Activated T-helper 9 cell treated with anti-CD3 and anti-CD28 coated beads, Interleukin-2, amount 50 U/mL, for 16 hours (primary cell): ENCODE data around the gene CLASP1.
"Not testable (repeated sequence)": the region's sequence is repeated elsewhere in the genome, so short reads cannot be mapped to it uniquely, and the experiment has no call there.

ENCODE experiments used
- DNase-seq: peaks from one replicate; pipeline ENCODE4 v3.0.0-alpha.2; 2020; ENCODE audit warnings: low read depth

Gene CLASP1

DNA sequence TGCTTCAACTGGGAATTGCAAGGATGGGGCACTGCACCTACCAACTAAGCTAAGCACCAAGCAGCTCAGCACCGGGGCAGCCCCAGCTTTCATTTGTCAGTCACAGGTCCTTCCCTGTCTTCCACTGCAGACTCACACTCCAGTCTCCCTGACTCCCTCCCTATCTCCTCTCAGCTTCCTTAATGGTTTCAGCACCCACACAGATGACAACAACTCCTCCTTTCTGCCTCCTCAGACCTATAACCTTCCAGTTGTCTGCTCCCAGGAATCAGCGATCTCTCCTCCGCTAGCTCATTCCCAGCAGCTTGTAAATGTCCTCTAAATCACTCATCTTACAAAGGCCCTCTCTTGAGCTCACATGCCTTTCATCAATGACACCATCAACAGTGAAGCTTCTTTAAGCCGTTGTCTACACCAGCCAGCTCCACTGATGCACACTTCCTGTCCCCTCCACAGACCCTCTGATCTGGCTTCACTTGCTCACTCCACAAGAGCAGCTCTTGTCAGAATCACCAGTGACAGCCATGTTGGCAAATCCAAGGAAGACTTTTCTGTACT is 32.1 kb downstream of the CLASP1 start:
- DNase-seq: no peak

DNA sequence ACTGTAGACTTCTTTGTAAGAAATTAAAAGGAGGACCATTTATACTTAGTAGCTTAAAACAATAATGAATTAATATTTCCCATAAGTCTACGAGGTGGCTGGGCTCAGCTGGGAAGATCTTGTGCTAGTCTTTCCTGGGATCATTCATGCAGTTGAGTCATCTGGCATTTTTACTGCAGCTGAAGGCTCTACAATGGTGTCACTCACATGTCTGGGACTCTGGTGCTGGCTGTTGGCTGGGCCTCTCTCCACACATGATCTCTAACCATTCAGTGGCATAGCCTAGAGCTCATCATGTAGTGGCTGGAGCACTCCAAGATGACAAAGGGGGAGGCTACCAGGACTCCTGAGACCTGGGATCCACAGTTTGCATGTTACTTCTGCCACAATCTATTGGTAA is 35.5 kb downstream of the CLASP1 start:
- no peak for DNase-seq

- DNase-seq: no peak
Measured at GRCh38 chr2:121613152-121613551, 36.1 kb downstream of the CLASP1 start.

GRCh38 chr2:121611730-121612705 is 37.2 kb downstream of the CLASP1 start:
- no peak for DNase-seq

DNA sequence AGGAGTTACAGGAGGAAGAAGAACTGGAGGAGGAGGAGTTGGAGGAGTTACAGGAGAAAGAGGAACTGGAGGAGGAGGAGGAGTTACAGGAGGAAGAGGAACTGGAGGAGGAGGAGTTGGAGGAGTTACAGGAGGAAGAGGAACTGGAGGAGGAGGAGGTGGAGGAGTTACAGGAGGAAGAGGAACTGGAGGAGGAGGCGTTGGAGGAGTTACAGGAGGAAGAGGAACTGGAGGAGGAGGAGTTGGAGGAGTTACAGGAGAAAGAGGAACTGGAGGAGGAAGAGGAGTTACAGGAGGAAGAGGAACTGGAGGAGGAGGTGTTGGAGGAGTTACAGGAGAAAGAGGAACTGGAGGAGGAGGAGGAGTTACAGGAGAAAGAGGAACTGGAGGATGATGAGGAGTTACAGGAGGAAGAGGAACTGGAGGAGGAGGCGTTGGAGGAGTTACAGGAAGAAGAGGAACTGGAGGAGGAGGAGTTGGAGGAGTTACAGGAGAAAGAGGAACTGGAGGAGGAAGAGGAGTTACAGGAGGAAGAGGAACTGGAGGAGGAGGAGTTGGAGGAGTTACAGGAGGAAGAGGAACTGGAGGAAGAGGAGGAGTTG is 38.1 kb downstream of the CLASP1 start:
- not testable (repeated sequence) for DNase-seq

GRCh38 chr2:121610487-121610874 is 38.8 kb downstream of the CLASP1 start:
- DNase-seq: not testable (repeated sequence)

GRCh38 chr2:121608967-121609366 is 40.3 kb downstream of the CLASP1 start:
- DNase-seq: no peak

GRCh38 chr2:121608367-121608766 is 40.9 kb downstream of the CLASP1 start:
- no peak for DNase-seq

- DNase-seq: no peak
Measured at GRCh38 chr2:121605820-121606733, 43.2 kb downstream of the CLASP1 start.

DNA sequence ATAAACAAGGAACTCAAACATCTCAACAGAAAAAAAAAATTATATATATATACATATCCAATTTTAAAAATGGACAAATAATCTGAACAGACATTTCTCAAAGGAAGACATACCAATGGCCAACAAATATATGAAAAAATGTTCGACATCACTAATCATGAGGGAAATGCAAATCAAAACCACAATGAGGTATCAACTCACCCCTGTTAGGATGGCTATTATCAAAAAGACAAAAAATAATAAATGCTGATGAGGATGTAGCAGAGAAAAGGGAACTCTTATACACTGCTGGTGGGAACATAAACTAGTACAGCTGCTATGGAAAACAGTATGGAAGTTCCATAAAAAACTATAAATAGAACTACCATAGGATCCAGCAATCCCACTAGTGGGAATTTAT is 46.1 kb downstream of the CLASP1 start:
- DNase-seq: no peak

DNA sequence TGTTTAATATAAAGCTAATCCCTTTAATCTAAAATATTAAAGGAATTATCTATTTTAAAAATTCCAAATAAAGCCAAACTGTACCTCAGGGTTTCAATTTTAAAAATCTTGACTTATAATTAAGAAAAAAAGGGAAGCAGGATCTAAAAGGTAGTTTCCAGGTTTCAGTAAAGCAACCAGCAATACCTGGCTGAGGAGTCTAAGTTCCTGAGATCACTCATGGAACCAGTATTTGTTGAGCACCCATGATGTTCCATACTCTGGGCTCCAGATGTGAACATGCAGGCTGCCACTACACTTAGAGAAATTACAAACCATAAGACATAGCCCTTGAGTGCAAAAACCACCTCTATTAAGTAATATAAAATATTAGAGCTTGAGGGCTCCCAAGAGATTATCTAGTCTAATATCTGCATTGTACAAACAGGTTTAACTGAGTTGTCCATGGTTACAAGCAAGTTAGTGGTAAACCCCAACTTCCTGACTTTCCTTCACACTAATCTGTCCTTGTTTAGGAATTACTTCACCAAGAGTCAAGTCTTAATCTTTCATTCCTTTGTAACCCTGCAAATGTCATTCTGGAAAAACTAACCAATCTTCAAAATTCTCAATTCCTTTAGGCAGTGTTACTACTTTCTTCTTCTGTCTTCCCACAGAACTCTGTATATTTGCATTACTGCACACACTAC is 49.2 kb downstream of the CLASP1 start:
- DNase-seq: no peak

DNA sequence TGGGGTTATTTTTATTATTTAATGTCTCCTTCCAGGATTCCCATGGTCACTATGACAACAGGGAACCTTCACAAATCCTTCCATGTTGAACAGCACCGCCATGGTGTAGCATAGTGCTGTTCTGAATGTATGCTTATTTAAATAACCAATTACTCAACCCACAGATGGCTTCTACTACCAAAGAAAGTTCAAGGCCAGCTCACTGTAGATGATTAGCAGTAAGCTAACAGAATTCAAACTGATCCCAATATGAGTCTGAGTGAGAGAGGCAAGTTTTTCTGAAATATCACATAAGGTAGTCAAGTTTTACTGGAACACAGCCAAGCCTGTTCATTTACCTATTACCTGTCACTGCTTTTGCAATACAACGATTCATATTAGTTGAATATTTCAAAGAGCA is 51.2 kb downstream of the CLASP1 start:
- no peak for DNase-seq

DNA sequence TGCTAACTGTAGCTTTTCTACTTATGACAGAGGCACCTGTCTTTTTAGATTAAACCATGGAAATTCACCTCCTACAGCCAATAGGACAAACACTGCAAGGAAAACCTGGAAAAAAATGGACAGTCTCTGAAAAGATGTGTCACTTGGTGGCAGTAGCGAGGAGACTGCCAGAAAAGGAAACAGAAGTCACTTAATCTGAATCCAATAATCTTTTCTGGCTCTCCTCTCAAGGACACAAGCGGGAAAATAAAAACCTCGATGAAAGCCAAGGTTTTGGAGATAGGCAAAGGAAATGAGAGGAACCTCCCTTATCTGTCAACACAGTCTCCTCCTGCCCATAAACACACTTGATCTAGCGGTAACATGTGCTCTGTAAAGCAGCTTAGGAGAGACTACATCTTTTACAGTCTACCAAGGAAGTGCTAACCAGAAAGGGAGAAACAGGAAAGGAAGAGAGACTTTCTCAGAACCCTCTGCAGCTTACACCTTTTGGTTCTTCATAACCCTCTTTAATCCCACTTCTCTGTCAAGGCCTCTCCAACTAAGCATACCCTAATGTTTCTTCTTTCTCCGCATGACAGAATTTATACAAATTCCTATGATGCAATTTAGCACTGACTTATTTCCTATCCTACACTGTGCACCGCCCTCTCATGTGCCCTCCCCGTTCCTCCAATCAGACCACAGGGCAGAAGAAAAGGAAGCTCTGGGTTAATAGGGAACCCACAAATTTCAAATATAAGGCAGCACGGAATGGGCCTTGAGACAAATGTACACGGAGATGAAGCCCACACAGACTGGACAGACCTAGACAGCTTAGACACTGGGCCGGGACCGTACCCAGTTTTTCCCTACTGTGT is 52.8 kb downstream of the CLASP1 start:
- DNase-seq: no peak

- DNase-seq: no peak
Measured at GRCh38 chr2:121595012-121595891, 54.0 kb downstream of the CLASP1 start.

DNA sequence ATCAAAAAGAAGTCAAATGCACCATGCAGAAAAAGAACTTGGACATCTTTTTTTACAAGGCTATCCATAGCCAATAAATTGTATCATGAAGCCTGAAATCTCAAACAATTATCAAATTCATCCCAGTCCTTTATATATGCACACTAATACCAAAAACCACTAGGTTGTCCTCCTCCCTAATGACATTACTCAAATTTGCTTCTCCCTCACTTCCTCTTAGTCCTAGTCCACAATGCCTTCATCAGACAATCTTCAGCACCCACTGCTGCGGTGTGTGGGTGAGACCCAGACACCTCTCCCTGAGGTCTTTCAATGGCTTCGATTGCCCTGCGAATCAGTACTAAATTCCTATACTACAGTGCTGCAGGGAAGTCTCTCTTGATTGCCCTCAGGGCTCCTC is 58.1 kb downstream of the CLASP1 start:
- no peak for DNase-seq

DNA sequence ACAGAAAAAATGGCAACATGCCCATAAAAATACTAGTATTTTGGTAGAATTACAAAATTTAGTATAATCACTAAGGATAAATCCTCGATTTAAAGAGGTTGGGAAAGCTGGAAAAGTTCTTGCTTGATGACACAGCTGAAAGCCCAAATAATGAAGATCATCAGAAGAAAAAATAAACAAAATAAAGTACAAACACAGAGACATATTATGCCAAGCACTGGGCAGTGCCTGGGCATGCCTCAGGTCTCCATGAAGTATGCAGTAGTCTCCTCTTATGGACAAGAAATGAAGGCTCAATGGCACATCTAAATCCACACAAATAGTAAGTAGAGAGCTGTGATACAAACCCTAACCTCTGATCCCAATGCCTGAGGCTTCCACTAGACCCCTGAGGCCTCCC is 60.9 kb downstream of the CLASP1 start:
- DNase-seq: no peak

GRCh38 chr2:121587131-121587530 is 62.1 kb downstream of the CLASP1 start:
- no peak for DNase-seq

- no peak for DNase-seq
Measured at GRCh38 chr2:121584741-121585140, 64.5 kb downstream of the CLASP1 start.

DNA sequence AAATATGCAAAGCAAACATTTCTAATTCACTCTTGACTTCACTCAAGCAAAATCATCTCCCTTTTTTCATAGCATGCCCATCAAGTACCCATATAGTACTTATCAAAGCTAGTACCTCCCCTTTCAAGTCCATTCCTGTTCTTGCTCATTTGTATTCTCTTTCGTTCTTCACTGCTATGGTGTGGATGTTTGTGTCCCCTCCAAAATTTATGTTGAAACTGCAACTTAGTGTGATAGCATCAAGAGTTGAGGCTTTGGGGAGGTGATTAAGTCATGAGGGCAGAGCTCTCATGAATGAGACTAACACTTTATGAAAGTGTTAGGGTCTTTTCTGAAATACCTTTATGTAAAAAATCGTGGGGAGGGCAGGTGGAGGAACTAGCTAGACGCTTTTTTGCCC is 65.7 kb downstream of the CLASP1 start:
- no peak for DNase-seq

DNA sequence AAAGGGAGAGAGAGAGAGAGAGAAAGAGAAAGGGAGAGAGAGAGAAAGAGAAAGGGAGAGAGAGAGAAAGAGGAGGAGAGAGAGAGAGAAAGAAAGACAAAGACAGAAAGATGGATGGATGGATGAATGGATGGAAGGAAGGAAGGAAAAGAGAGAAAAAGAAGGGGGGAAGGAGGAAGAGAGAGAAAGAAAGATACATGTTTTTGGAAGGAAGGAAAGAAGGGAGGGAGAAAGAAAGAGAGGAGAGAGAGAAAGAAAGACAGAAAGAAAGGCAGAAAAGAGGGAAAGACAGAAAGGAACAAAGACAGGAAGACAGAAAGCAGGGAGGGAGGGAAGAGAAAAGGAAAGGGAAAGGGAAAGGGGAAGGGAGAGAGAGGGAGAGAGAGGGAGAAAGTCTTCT is 67.0 kb downstream of the CLASP1 start:
- DNase-seq: no peak
